ENCODE measurements around the gene WDR7.

WDR7 gene

DNA sequence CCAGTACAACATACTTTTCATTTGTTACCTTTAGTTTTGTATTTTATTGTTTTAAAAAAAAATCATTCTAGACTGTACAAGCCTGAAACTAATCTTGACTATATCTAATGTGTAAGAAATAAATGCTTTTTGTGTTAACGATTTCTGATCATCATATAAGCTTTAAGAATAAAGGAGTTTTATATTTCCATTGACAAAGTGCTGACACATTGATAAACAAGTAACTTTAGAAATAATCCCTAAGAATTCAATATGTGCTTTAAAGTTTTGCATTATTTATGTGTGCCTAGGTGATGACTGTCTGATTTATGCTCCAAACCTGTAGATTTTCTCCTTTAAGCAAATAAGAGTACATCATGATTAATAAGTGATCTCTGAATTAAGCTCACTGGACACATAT is 248.5 kb downstream of the WDR7 start:
- H3K27me3 Mint-ChIP-seq: no peaks in the 10 kb centered on the region
- no peak overlapping the region for H3K27ac Mint-ChIP-seq
- H3K4me3 Mint-ChIP-seq: no peak overlapping the region

DNA sequence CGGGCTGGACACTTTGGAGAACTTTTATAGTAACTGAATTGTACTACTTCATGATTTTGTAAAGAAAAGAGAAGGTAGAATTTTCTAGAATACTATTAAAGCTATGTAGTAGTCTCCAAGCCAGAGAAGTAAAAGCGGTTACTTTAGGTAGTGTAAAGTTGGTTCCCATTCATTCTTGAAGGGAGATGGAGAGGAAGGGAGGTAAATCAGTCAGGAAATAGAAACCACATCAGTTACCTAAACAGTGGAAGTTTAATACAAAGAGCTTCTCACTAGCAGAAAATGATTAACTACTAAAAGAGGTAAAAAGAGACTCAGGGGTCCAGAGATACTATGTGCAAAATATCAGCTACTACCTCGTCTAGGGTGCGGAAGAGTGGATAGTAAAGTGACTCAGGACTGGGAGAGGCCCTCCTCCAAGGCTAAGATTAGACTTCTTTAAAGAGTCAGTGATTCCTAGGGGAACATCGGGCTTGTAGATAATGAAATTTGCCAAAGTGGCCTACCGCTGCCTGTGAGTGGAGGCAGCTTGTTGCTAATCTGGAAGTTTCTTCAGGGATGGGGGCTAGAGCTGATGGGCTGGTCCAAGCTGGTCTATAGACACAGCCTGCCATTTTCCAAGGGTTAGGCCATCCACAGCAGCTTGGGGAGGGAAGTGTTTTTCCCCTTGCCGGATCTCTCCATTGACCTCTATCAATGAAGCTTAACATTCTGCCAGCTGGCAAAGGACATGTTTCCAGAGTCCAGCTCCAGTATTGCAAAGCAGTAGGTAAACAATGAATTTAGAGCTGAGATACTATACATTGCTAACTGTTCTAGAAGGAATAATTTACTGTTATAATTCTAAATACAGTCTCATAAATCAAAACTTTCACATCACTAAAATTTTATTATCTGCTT is 249.3 kb downstream of the WDR7 start:
- Mint-ChIP-seq H3K4me3 (no peak overlapping the region), H3K36me3 (peaks cover 2% of the 10 kb centered on the region), H3K4me1 (peaks cover 22% of the 10 kb centered on the region), H3K9me3 (no peaks in the 10 kb centered on the region), H3K27ac (no peak overlapping the region), H3K27me3 (no peaks in the 10 kb centered on the region)

More for the DNA sequence above, 248.5 kb downstream of the WDR7 start:
- peaks cover under 1% of the 10 kb centered on the region for H3K36me3 Mint-ChIP-seq
- peaks cover 22% of the 10 kb centered on the region for H3K4me1 Mint-ChIP-seq
- H3K9me3 Mint-ChIP-seq: no peaks in the 10 kb centered on the region

DNA sequence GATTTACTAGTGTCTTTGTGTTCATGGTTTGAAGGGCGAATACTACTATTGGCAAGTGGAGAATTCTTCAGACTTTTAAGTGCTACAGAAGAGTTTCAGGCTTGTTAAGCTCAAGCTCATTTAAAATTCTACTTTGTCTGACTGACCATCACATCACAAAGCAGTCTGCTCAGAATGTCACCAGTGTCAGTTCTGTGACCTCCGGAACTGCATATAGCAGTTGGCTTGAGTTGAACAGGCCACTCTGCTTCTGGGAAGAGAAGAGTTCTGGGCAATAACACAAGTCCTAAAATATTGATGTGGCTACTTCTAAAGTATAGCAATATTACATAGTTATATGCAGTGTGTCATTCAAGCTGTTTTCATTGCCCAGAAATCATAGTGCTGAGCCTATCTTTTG is 250.8 kb downstream of the WDR7 start:
- Mint-ChIP-seq H3K27ac (no peak overlapping the region), H3K36me3 (peaks cover 6% of the 10 kb centered on the region), H3K9me3 (no peaks in the 10 kb centered on the region), H3K4me3 (no peak overlapping the region), H3K27me3 (no peaks in the 10 kb centered on the region), H3K4me1 (peaks cover 22% of the 10 kb centered on the region)

DNA sequence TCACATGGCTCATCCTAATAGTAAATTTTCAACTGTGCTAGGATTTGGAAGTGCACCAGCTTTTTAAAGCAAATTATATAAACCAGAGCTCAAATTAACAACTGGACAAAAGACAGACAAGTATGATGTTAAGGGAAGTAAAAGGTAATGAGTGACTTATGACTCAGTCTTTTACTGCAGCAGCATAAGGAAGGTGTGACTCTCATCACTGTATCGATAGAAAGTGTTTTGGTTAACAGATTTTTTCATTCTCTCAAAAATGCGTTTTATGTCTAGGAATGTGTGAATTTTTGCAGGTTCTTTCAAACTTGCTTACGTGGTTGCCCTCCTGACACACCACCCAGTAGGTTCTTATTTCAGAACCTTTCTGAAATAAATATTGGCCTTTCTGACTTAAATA is 251.5 kb downstream of the WDR7 start:
- Mint-ChIP-seq H3K27me3 (no peaks in the 10 kb centered on the region), H3K9me3 (no peaks in the 10 kb centered on the region), H3K27ac (no peak overlapping the region), H3K4me3 (no peak overlapping the region), H3K36me3 (peaks cover 10% of the 10 kb centered on the region), H3K4me1 (peaks cover 22% of the 10 kb centered on the region)

DNA sequence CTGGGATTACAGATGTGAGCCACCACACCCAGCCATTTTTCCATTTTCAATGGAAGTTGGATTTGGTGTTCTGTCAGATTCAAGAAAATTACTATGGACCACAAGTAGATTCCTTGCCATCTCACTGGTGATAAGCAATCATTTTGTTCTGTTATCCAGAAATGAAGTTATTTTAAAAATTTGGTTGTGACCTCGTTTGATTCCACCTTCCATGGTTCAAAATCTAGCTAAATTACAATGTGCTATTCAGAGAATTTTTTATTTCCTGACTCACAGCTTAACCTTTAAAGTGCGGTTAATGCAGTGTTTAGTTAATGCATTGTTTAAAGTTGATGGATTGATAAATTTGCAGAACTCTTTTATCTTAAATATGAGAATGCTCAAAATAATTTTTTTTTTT is 252.5 kb downstream of the WDR7 start:
- H3K9me3 Mint-ChIP-seq: no peaks in the 10 kb centered on the region
- no peak overlapping the region for H3K4me3 Mint-ChIP-seq
- H3K4me1 Mint-ChIP-seq: peaks cover 21% of the 10 kb centered on the region
- no peak overlapping the region for H3K27ac Mint-ChIP-seq
- H3K36me3 Mint-ChIP-seq: peaks cover 14% of the 10 kb centered on the region
- H3K27me3 Mint-ChIP-seq: no peaks in the 10 kb centered on the region

DNA sequence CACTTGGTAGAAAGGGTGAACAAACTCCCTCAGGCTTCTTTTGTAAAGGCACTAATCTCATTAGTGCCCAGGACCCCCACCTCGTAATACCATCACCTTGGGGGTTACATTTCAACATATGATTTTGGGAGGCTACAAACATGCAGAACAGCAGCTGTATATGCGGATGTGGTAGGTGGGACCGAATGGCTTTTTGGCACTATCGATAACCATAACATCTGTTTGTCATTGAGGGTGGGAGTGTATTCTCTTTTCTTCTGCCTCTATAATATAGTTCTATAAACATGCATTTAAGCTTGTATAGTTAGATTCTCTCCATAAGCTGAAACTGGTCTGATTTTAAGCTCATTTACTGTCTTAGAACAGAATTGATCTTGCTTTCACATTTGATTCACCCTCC is 256.6 kb downstream of the WDR7 start:
- no peaks in the 10 kb centered on the region for H3K9me3 Mint-ChIP-seq
- no peaks in the 10 kb centered on the region for H3K27me3 Mint-ChIP-seq
- peaks cover 27% of the 10 kb centered on the region for H3K36me3 Mint-ChIP-seq
- peaks cover 3% of the 10 kb centered on the region for H3K4me1 Mint-ChIP-seq
- no peak overlapping the region for H3K27ac Mint-ChIP-seq
- H3K4me3 Mint-ChIP-seq: no peak overlapping the region

DNA sequence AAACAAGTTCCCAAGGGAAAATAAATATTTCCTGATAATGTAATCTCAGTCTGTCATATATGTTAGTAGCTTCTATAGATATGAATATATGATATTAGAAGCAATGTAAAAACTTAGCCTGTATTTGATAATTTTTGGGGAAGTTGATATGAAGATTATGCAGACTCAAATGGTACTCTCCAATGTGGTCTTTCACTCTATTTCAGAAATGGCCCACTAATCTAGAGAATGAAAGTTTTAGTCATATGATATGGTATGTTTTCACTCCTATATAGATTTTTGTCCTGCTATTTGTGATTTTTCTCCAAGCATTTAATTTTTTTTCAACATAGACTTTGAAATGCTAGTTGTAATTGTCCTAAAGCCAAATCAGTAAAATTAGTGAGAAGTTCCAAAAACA is 259.1 kb downstream of the WDR7 start:
- Mint-ChIP-seq H3K36me3 (peaks cover 39% of the 10 kb centered on the region), H3K4me3 (no peak overlapping the region), H3K27ac (no peak overlapping the region), H3K27me3 (no peaks in the 10 kb centered on the region), H3K4me1 (peaks cover 7% of the 10 kb centered on the region), H3K9me3 (no peaks in the 10 kb centered on the region)

DNA sequence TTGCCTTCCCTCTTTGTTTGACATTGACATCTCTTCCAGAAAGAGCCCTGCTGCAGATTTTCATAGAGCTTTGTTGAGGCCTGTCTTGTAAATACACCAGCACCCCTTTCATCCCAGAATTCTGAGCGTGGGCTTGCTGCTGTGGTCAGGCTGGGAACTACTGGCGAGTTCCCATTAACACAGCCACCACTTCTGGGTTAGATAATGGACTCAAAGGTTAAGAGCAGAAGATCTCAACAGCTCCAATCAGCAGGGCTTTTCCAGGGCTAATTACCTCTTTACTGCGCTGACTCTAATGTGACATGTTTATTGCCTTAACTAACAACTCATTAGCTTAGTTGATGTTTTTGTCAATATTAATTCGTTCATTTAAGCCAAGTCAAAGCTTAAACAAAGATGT is 259.8 kb downstream of the WDR7 start:
- no peaks in the 10 kb centered on the region for H3K27me3 Mint-ChIP-seq
- peaks cover 7% of the 10 kb centered on the region for H3K4me1 Mint-ChIP-seq
- peaks cover 40% of the 10 kb centered on the region for H3K36me3 Mint-ChIP-seq
- H3K9me3 Mint-ChIP-seq: no peaks in the 10 kb centered on the region
- H3K4me3 Mint-ChIP-seq: no peak overlapping the region
- H3K27ac Mint-ChIP-seq: no peak overlapping the region

DNA sequence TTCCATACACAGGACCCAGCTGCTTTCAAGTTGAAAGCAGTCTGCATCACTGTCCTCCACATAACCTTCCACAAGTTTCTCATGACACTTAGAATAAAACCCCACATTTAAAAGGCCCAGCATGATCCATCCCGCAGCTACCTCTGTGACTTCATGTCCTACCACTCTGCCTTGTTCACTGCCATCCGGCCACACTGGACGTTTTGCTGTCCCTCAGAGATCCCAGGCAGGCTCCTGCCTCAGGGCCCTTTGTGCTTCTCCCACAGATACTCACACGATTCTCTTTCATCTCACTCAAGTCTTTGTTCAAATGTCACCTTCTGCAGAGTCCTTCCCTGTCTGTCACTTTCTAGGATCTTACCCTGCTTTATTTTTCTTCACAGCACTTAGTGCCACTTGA is 262.8 kb downstream of the WDR7 start:
- peaks cover 29% of the 10 kb centered on the region for H3K36me3 Mint-ChIP-seq
- H3K9me3 Mint-ChIP-seq: no peaks in the 10 kb centered on the region
- no peak overlapping the region for H3K27ac Mint-ChIP-seq
- no peak overlapping the region for H3K4me3 Mint-ChIP-seq
- H3K4me1 Mint-ChIP-seq: peaks cover 4% of the 10 kb centered on the region
- H3K27me3 Mint-ChIP-seq: no peaks in the 10 kb centered on the region

DNA sequence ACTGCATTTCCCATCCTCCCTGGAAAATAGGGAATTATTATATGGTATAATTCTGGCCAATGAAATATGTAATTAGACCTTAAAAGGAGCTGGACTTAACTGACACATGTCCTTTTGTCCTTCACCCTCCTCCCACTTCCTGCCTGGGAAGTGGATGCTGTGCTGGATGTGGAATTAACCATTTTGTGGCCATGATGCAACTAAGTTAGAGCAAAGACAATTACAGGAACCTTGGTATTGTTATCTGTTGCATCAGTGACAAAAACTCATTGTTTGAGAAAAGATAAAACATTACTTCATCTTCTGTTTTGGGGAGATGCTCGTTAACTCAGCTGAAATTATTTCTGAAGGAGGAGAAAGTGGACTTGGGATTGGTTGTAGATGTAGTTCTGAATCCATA is 268.0 kb downstream of the WDR7 start:
- Mint-ChIP-seq H3K27me3 (no peaks in the 10 kb centered on the region), H3K27ac (no peak overlapping the region), H3K4me1 (no peaks in the 10 kb centered on the region), H3K9me3 (no peaks in the 10 kb centered on the region), H3K4me3 (no peak overlapping the region), H3K36me3 (peaks cover 7% of the 10 kb centered on the region)

DNA sequence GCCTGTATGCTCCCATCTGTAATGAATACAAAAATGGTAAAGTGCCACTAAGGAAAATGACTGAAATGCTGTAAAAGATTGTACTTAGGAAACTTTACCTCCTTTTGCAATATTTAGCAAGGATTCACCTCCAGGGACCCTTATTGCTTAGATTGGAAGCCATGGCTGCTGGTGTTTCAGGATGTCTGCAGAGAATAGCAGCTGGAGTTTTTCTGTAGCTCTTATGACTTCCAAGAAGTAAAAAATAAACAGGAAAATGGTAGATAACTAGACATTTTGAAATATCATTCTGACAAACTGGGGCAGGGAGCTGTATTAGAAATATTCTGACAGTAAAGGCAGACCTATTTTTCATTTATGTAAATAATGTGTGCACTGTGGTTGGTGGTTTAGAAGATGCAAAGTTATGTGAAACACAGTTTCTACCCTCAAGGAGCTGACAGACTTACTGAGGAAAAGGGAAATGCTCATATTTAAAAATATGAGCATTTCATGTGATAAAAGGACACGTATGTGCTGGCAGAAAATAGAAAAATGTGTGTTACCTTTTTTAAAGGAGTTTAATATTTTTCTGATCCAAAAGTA is 270.8 kb downstream of the WDR7 start:
- Mint-ChIP-seq H3K27me3 (no peaks in the 10 kb centered on the region), H3K36me3 (peaks cover 2% of the 10 kb centered on the region), H3K9me3 (no peaks in the 10 kb centered on the region), H3K4me1 (no peaks in the 10 kb centered on the region), H3K27ac (no peak overlapping the region), H3K4me3 (no peak overlapping the region)

DNA sequence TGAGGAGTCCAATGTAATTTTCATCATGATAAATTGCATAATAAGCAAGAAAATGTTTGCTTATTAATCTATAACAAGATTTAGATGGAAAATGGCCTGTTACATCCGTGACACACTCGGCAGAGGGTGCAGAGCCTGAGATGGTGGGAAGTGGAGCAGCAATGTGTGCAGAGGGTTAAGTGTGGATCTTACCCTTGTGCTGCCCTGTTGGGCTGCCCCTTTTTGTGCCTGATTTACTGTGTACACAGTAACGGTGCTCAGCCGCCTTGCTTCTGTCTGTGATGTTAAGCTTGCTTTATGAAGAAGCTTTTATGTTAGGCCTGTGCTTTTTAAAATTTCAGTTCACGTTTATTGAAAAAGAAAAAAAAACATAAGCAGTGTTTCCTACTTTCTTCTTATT is 275.6 kb downstream of the WDR7 start:
- Mint-ChIP-seq H3K27me3 (no peaks in the 10 kb centered on the region), H3K27ac (no peak overlapping the region), H3K4me3 (no peak overlapping the region), H3K36me3 (peaks cover 13% of the 10 kb centered on the region), H3K4me1 (no peaks in the 10 kb centered on the region), H3K9me3 (no peaks in the 10 kb centered on the region)

DNA sequence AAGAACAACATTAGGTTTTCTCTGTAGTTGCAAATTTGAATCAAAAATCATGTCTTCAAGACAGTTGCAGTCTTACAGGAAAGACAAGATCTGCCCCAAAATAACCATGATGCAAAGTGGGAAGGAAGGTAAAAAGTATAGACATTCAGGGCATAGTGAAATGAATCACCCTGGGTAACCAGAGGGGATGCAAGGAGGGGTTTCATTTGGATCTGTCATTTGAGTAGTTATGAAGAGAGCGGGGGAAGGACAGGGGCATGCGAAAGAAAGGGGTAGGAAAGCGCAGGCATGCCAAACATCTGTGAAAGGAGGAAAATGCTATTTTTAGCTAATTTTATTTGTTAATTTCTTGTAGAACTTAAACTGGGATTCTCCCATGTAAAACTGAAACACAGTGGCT is 276.6 kb downstream of the WDR7 start:
- no peaks in the 10 kb centered on the region for H3K4me1 Mint-ChIP-seq

DNA sequence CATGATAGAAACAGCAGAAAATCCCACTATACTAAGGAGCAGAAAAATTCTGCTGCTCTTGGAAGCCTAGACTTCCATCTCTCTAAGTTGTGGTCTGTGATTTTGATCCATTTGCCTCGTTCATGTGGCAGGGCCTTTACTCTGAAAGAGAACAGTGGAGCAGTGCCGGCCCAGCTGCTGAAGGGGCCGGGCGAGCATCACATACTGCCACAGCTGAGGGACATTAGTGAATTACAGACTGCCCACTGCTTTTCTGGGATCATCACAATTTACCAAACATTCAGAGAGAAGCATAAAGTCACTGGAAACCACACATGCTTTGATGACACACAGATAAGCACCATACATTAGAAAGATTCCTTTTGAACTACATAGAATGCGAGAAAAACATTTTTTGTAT is 278.7 kb downstream of the WDR7 start:
- no peaks in the 10 kb centered on the region for H3K4me1 Mint-ChIP-seq
- H3K9me3 Mint-ChIP-seq: no peaks in the 10 kb centered on the region
- H3K4me3 Mint-ChIP-seq: no peak overlapping the region
- H3K27ac Mint-ChIP-seq: no peak overlapping the region
- H3K36me3 Mint-ChIP-seq: peaks cover 17% of the 10 kb centered on the region
- H3K27me3 Mint-ChIP-seq: no peaks in the 10 kb centered on the region

More for the DNA sequence above, 276.6 kb downstream of the WDR7 start:
- Mint-ChIP-seq H3K36me3 (peaks cover 13% of the 10 kb centered on the region), H3K27ac (no peak overlapping the region), H3K9me3 (no peaks in the 10 kb centered on the region), H3K4me3 (no peak overlapping the region), H3K27me3 (no peaks in the 10 kb centered on the region)

DNA sequence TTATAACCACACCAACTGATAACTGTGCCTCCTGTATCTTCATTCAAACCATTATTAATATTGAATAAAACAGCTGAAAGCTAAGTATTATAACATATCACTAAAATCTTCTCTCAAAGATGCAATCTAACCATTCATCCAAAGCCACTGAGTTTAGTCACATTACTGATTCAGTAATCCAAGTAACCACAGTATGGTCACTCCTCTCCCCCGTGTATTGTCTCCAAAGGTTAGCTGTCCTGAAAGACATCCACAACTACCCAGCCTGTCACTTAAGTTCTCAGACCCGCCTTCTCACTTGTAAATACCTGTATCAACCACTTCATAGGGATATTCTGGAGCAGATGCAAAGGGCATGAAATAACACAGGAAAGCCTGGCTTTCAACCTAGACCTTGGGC is 282.3 kb downstream of the WDR7 start:
- peaks cover 24% of the 10 kb centered on the region for H3K36me3 Mint-ChIP-seq
- H3K27me3 Mint-ChIP-seq: no peaks in the 10 kb centered on the region
- no peaks in the 10 kb centered on the region for H3K9me3 Mint-ChIP-seq
- H3K4me1 Mint-ChIP-seq: no peaks in the 10 kb centered on the region
- H3K4me3 Mint-ChIP-seq: no peak overlapping the region
- H3K27ac Mint-ChIP-seq: no peak overlapping the region

DNA sequence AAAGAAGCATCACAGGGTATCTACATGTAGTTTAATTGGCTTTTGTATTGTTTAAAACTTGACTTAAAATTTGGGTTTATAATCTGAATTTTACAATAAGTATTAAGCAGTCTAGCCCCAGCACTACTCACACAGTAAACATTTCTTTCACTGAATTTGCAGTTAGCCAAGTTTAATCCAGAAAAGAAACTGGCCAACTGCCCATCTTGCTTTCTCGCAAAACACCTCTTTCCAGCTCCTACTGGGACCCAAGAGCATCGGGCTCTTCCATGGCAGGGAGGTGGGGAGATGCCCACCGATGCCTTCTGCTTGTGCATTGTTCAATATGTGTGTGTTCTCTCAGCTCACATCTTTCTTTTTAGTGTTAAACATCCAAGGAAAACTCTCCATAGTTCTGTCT is 283.0 kb downstream of the WDR7 start:
- Mint-ChIP-seq H3K9me3 (no peaks in the 10 kb centered on the region), H3K4me3 (no peak overlapping the region), H3K36me3 (peaks cover 24% of the 10 kb centered on the region)

More for the DNA sequence above, 283.0 kb downstream of the WDR7 start:
- Mint-ChIP-seq H3K4me1 (no peaks in the 10 kb centered on the region), H3K27ac (no peak overlapping the region), H3K27me3 (no peaks in the 10 kb centered on the region)
